ENCODE data around the gene CTRB2. TPM values are rescaled to one million over a fixed set of nuclear protein-coding genes. Genes with fewer than 3 reads are reported as not detected.

The CTRB2 gene
- total RNA-seq, 2 experiments from 2014 or later = not detected

GRCh38 chr16:75228143-75228976 lies 21.4 kb upstream of the CTRB2 start:
- ChIA-PET CTCF (ENCODE audit: unreplicated experiment) (no interaction called here), POLR2A (no interaction called here)
- H3K9me2 ChIP-seq (ENCODE audit: insufficient read depth, low read length) = no peaks in the 10 kb centered on the region
- H4K20me1 ChIP-seq (ENCODE audit: insufficient read depth, low read length) = no peaks in the 10 kb centered on the region
- no peaks in the 10 kb centered on the region for H3K36me3 ChIP-seq (ENCODE audit: insufficient read depth, low read length)
- H3K27ac ChIP-seq (ENCODE audit: low read depth, low read length, poor library complexity, severe bottlenecking) = no peak overlapping the region
- no peak overlapping the region for H2AFZ ChIP-seq (ENCODE audit: low read length)
- BruUV-seq (replicated peaks) = no TSS peak
- no peaks in the 10 kb centered on the region for H3K79me2 ChIP-seq (ENCODE audit: insufficient read depth, low read depth, low read length)
- TF ChIP-seq EZH2phosphoT487 (IDR thresholded peaks at IDR 0.05; ENCODE audit: borderline replicate concordance, low read depth, low read length) (no peak), CTCF (conservative IDR thresholded peaks at IDR 0.05; ENCODE audit: low read length) (no peak)
- intact Hi-C loops (cut with micrococcal nuclease; ENCODE audit: unreplicated experiment) = no loop called here
- no peak overlapping the region for H3K4me2 ChIP-seq (ENCODE audit: low read length)
- no peaks in the 10 kb centered on the region for H3K4me1 ChIP-seq (ENCODE audit: insufficient read depth, low read length, poor library complexity, severe bottlenecking)
- DNase-seq (ENCODE audit: low spot score) = no peak
- H3K4me3 ChIP-seq (ENCODE audit: low read depth, low read length, poor library complexity, severe bottlenecking) = no peak overlapping the region
- H3K9me3 ChIP-seq (ENCODE audit: low read length) = no peaks in the 10 kb centered on the region

GRCh38 chr16:75227361-75228142 lies 20.6 kb upstream of the CTRB2 start:
- no peaks in the 10 kb centered on the region for H3K4me1 ChIP-seq (ENCODE audit: insufficient read depth, low read length, poor library complexity, severe bottlenecking)
- ChIA-PET CTCF (ENCODE audit: unreplicated experiment) (no interaction called here), POLR2A (no interaction called here)
- no peaks in the 10 kb centered on the region for H3K9me2 ChIP-seq (ENCODE audit: insufficient read depth, low read length)
- TF ChIP-seq EZH2phosphoT487 (IDR thresholded peaks at IDR 0.05; ENCODE audit: borderline replicate concordance, low read depth, low read length) (no peak), CTCF (conservative IDR thresholded peaks at IDR 0.05; ENCODE audit: low read length) (no peak)
- no peaks in the 10 kb centered on the region for H3K79me2 ChIP-seq (ENCODE audit: insufficient read depth, low read depth, low read length)
- H3K4me3 ChIP-seq (ENCODE audit: low read depth, low read length, poor library complexity, severe bottlenecking) = no peak overlapping the region
- no peaks in the 10 kb centered on the region for H4K20me1 ChIP-seq (ENCODE audit: insufficient read depth, low read length)
- no peak overlapping the region for H3K4me2 ChIP-seq (ENCODE audit: low read length)
- H3K9me3 ChIP-seq (ENCODE audit: low read length) = no peaks in the 10 kb centered on the region
- intact Hi-C loops (cut with micrococcal nuclease; ENCODE audit: unreplicated experiment) = no loop called here
- H3K27ac ChIP-seq (ENCODE audit: low read depth, low read length, poor library complexity, severe bottlenecking) = no peak overlapping the region
- DNase-seq (ENCODE audit: low spot score) = no peak
- no peak overlapping the region for H2AFZ ChIP-seq (ENCODE audit: low read length)
- BruUV-seq (replicated peaks) = no TSS peak
- no peaks in the 10 kb centered on the region for H3K36me3 ChIP-seq (ENCODE audit: insufficient read depth, low read length)
